Fibroblast of the aortic adventitia (primary cell): Measurements from ENCODE around the gene KHDC4. TPM values are rescaled to one million over a fixed set of nuclear protein-coding genes. Genes with fewer than 3 reads are reported as not detected.

Experiments used
- DNase-seq: peaks from one replicate; pipeline ENCODE4 v3.0.0-alpha.2; 2010; ENCODE audit warnings: low read depth
- H3K4me3 ChIP-seq: 2 replicates; pipeline ENCODE4 v1.5.1; 2011; ENCODE audit warnings: low read depth, mild to moderate bottlenecking, control low read depth, low read length, moderate library complexity
- total RNA-seq: library from RNA; depleted of rRNA; stranded (reverse); fragments of >200 nt; gene quantifications from 2 replicates; pipeline ENCODE4 v1.2.3, GENCODE V29; 2012; ENCODE audit warnings: low replicate concordance
- TF ChIP-seq, protein P1 (sequence below): IDR thresholded peaks from 2 replicates; pipeline ENCODE4 v1.5.1; 2011; ENCODE audit warnings: mild to moderate bottlenecking, low read length, control low read depth, inconsistent platforms; ENCODE audit not compliant: insufficient read depth

Gene KHDC4
- total RNA-seq, 1 donor = 31.0 TPM

DNA sequence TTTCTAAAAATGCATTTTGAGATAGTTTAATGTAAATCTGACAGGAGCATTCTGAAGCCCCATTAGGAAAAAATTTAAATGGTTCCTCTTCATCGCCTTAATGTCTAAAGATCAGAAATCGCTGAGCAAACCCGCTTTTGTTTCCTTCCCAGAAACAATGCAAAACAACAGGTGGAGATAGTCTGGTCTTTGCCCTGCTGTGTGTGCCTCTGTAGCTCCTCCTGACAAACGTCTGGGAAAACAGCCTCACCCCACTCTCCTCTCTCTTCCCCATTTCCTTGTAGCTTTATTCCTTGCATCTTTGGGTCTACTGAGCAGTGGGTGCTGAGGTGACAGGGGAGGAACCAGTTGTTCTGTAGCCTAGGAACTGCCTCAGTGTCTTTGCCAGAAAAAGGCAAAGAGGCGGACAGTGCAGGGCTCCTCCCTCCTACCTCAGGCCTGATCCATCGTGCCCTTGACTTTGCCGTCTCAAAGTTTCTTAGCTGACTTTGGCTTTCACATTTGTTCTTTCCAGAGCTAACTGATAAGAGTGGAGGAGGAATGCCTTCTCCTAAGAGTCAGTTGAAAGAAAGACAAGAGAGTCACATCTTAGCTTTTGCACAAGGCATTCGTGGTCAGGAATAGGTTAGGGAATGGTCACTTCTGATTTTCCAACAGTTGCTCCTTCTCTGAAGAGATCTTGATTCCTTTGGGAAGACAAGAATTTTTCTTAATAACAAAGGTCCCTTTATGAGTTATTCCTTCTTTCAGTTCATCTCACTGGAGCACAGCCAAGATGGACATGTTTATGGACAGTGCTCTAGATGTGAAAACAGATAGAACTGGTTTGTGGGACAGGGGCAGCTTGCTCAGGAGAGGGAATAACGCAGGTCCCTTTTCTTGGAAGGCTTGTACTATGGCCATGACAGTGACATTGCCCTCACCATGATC, 49.9 kb downstream of the KHDC4 start:
- DNase-seq = peak; percentile 49
- no peak overlapping the region for H3K4me3 ChIP-seq

DNA sequence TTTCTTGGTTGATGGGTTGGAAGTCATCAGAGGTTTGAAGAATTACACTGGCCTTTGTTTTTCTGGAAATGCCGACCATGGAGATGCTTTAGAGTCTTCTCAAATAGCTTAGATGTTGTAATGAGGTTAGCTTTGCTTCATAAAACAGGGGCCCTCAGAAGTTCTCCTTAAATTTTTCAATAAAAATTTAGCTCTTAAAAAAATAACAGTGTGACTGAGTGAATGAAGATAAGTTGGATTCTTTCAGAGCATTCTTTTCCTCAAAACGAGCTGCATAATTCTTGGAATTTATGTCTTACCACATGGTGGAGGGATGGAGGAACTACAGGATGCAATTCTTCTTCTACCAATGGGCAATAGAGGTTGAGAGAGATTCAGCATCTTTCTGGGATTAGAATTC, 51.4 kb downstream of the KHDC4 start:
- no peak overlapping the region for H3K4me3 ChIP-seq
- TF ChIP-seq, protein P1, sequence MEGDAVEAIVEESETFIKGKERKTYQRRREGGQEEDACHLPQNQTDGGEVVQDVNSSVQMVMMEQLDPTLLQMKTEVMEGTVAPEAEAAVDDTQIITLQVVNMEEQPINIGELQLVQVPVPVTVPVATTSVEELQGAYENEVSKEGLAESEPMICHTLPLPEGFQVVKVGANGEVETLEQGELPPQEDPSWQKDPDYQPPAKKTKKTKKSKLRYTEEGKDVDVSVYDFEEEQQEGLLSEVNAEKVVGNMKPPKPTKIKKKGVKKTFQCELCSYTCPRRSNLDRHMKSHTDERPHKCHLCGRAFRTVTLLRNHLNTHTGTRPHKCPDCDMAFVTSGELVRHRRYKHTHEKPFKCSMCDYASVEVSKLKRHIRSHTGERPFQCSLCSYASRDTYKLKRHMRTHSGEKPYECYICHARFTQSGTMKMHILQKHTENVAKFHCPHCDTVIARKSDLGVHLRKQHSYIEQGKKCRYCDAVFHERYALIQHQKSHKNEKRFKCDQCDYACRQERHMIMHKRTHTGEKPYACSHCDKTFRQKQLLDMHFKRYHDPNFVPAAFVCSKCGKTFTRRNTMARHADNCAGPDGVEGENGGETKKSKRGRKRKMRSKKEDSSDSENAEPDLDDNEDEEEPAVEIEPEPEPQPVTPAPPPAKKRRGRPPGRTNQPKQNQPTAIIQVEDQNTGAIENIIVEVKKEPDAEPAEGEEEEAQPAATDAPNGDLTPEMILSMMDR = no peak
- DNase-seq = no peak

More for the DNA sequence above, 49.9 kb downstream of the KHDC4 start:
- TF ChIP-seq, protein P1 = no peak

DNA sequence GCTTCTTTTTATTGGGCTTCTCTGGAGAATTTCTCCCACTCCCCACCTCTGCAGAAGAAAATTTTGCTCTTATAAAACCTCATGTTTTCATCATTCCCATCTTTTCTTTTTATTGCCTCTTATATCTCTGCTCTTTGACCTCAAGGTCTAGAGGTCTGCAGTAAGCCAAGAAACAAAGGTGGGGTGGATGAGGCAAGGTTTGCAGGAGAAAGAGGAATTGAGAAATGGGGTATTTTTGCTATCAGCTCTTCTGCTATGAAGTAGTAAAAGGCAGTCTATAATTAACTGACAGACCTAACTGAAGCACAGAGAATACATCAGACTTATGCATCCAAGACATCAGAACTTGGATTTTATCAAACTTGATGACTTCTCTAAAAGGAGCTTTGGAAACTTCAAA, 52.0 kb downstream of the KHDC4 start:
- no peak overlapping the region for H3K4me3 ChIP-seq
- TF ChIP-seq, protein P1 = no peak
- DNase-seq = no peak

DNA sequence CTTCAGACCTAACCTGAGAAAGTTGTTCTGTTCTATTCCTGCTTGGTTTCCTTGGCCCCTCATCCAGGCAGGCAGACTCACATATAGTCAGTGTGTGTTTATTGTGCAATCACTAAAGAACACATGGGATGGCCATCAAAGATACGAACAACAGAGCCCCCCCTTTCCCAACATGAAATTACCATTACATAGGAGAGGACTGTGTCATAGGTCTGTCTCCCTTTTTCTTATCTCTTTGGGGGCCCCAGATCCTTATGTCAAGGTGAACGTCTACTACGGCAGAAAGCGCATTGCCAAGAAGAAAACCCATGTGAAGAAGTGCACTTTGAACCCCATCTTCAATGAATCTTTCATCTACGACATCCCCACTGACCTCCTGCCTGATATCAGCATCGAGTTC, 53.3 kb downstream of the KHDC4 start:
- no peak for DNase-seq
- TF ChIP-seq, protein P1 = no peak
- H3K4me3 ChIP-seq = no peak overlapping the region

DNA sequence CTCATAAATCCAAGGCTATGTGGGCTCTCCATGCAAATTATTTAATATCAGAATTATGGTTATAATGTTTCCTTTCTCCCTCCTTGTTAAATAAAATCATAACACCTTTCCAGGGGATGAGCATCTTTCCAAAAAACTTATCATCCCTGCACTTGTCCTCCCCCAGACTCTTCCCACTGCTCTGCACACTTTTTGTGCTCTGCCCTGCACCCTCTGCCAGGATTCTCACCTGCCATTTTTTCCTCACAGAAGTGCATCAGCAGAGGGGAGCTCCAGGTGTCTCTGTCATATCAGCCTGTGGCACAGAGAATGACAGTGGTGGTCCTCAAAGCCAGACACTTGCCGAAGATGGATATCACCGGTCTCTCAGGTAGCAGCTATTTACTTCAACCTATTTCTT, 54.0 kb downstream of the KHDC4 start:
- H3K4me3 ChIP-seq = no peak overlapping the region
- DNase-seq = no peak
- TF ChIP-seq, protein P1 = no peak

DNA sequence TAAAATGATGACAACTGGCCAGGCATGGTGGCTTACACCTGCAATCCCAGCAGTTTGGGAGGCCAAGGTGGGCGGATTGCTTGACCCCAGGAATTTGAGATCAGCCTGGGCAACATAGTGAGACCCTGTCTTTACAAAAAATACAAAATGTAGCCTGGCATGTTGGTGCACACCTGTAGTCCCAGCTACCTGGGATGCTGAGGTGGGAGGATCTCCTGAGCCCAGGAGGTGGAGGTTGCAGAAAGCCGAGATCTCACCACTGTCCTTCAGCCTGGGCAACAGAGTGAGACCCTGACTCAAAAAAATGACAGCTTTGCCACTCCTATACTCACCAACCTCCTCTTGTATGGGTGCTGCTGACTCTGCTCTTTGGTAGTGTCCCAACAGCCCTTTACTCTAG, 56.3 kb downstream of the KHDC4 start:
- H3K4me3 ChIP-seq = no peak overlapping the region
- no peak for DNase-seq
- TF ChIP-seq, protein P1 = no peak
